Activated CD8-positive, alpha-beta T cell treated with anti-CD3 and anti-CD28 coated beads for 36 hours (primary cell): Measurements from ENCODE around the gene FBXL17. TPM values are rescaled to one million over a fixed set of nuclear protein-coding genes. Genes with fewer than 3 reads are reported as not detected.
A peak's percentile ranks its signal among the peaks of the same experiment; 100 is the strongest.

Experiments used
- ATAC-seq: fragments of 200-7000 bp; cut with Tn5 transposase; one replicate; pipeline ENCODE4 v1.10.0; 2021; ENCODE audit warnings: mild to moderate bottlenecking, moderate library complexity
- CTCF ChIA-PET: fragments of 350-600 bp; sonication (Branson Sonifier 250); formaldehyde crosslinking; loops from one replicate; lab custom pipeline; 2021; ENCODE audit warnings: antibody characterized with exemption; lab: Charles Lee
- POLR2A ChIA-PET: fragments of 350-600 bp; sonication (Branson Sonifier 250); formaldehyde crosslinking; loops from one replicate; lab custom pipeline; 2021; ENCODE audit warnings: antibody characterized with exemption; lab: Charles Lee
- DNase-seq: peaks from one replicate; pipeline ENCODE4 v3.0.0-alpha.2; 2020
- H3K27ac Mint-ChIP-seq: one replicate; pipeline ENCODE4 v1.8.0; 2021; ENCODE audit warnings: mild to moderate bottlenecking, mixed read lengths
- H3K27me3 Mint-ChIP-seq: one replicate; pipeline ENCODE4 v1.8.0; 2021; ENCODE audit warnings: mixed read lengths
- H3K36me3 Mint-ChIP-seq: one replicate; pipeline ENCODE4 v1.8.0; 2021; ENCODE audit warnings: low read depth, mixed read lengths
- H3K4me1 Mint-ChIP-seq: one replicate; pipeline ENCODE4 v1.8.0; 2021; ENCODE audit warnings: low read depth, mixed read lengths
- H3K4me3 Mint-ChIP-seq: one replicate; pipeline ENCODE4 v1.8.0; 2021; ENCODE audit warnings: mild to moderate bottlenecking, moderate library complexity, mixed read lengths
- H3K9me3 Mint-ChIP-seq: one replicate; pipeline ENCODE4 v1.8.0; 2021; ENCODE audit warnings: mixed read lengths
- CTCF ChIP-seq: fragments of 200-600 bp; IDR thresholded peaks from one replicate; pipeline ENCODE4 v1.8.0; 2022; ENCODE audit warnings: antibody characterized with exemption, mild to moderate bottlenecking
- intact Hi-C: fragments of 100-400 bp; cut with micrococcal nuclease; formaldehyde crosslinking; loops from one replicate; pipeline ENCODE4 v1.10.0; 2022
- total RNA-seq, 2 experiments: library from RNA; stranded (reverse); gene quantifications; one replicate each; pipeline ENCODE4 v1.2.3, GENCODE V29; 2021

FBXL17 gene
- total RNA-seq, 2 experiments from 2014 or later = 3.0 to 5.3 TPM

DNA sequence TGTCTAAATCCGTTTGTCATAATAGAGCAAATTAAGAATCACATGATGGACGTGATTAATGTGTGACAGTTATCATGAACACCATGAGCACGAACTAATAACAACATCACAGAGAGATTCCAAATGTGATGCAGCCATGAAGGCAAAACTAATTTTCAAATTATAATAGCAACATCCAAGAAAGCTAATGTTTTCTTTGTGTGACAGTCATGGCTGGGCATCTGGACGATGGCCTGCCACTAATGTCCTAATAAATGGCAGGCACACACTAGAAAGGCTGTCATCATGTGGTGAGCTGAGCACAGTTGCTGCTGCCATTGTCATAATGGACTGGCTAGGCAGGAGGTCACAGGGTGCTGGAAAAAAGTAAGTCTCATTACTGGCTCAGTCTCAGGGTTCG lies 431.1 kb downstream of the FBXL17 start:
- no peaks in the 10 kb centered on the region for H3K36me3 Mint-ChIP-seq
- DNase-seq (no peak), ATAC-seq (no peak)
- no peak overlapping the region for H3K27ac Mint-ChIP-seq
- no peak overlapping the region for H3K4me3 Mint-ChIP-seq
- POLR2A ChIA-PET = interaction anchor here (0.9 kb wide), 1 partner anchor 29 kb away, joined by 3 read pairs; no protein-coding TSS in a partner anchor
- no peak for TF ChIP-seq CTCF
- intact Hi-C loops = no loop called here
- CTCF ChIA-PET = interaction anchor here (1.3 kb wide), 1 partner anchor 32 kb away, joined by 3 read pairs; no protein-coding TSS in a partner anchor
- H3K27me3 Mint-ChIP-seq = no peaks in the 10 kb centered on the region
- H3K9me3 Mint-ChIP-seq = no peaks in the 10 kb centered on the region
- H3K4me1 Mint-ChIP-seq = peaks cover 21% of the 10 kb centered on the region

GRCh38 chr5:107949688-107950341 lies 432.1 kb downstream of the FBXL17 start:
- no peaks in the 10 kb centered on the region for H3K9me3 Mint-ChIP-seq
- H3K4me3 Mint-ChIP-seq = peak overlapping the region; percentile 26
- peaks cover 2% of the 10 kb centered on the region for H3K36me3 Mint-ChIP-seq
- ChIA-PET CTCF (no interaction called here), POLR2A (no interaction called here)
- DNase-seq = no peak
- peak; percentile 47 for ATAC-seq
- H3K27me3 Mint-ChIP-seq = no peaks in the 10 kb centered on the region
- H3K4me1 Mint-ChIP-seq = peaks cover 20% of the 10 kb centered on the region
- TF ChIP-seq CTCF = no peak
- H3K27ac Mint-ChIP-seq = peak overlapping the region; percentile 71
- intact Hi-C loops = no loop called here

DNA sequence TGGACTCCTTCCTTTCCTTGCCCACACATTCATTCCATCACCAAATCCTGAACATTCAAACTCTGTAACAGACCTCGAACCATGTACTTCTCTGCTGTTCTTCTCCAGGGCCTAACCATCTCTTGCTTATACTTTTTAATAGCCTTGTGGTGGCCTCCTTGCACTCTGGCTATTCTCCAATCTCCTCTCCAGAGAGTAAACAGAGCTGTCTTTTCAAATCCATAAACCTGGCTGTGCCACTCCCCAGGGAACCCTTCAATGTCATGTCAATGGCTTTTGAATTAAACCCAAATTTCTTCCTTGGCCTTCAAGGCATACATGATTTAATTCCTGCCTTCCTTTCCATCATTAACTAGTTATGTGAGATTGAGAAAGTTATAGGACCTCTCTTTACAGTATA lies 433.5 kb downstream of the FBXL17 start:
- POLR2A ChIA-PET = no interaction called here
- Mint-ChIP-seq H3K27me3 (no peaks in the 10 kb centered on the region), H3K4me1 (peaks cover 17% of the 10 kb centered on the region), H3K4me3 (no peak overlapping the region), H3K9me3 (no peaks in the 10 kb centered on the region), H3K27ac (no peak overlapping the region), H3K36me3 (peaks cover 2% of the 10 kb centered on the region)
- ATAC-seq (no peak), DNase-seq (no peak)
- CTCF ChIA-PET = no interaction called here
- no peak for TF ChIP-seq CTCF
- intact Hi-C loops = no loop called here

- DNase-seq (no peak), ATAC-seq (no peak)
- Mint-ChIP-seq H3K4me1 (peaks cover 10% of the 10 kb centered on the region), H3K27me3 (no peaks in the 10 kb centered on the region), H3K4me3 (no peak overlapping the region), H3K36me3 (peaks cover 2% of the 10 kb centered on the region), H3K27ac (no peak overlapping the region), H3K9me3 (no peaks in the 10 kb centered on the region)
- ChIA-PET CTCF (no interaction called here), POLR2A (no interaction called here)
- intact Hi-C loops = no loop called here
- TF ChIP-seq CTCF = no peak
These were observed 436.8 kb downstream of the FBXL17 start for GRCh38 chr5:107945061-107945460.

- Mint-ChIP-seq H3K27me3 (no peaks in the 10 kb centered on the region), H3K36me3 (peaks cover 2% of the 10 kb centered on the region), H3K9me3 (no peaks in the 10 kb centered on the region), H3K4me3 (no peak overlapping the region), H3K27ac (no peak overlapping the region), H3K4me1 (no peaks in the 10 kb centered on the region)
- ATAC-seq (no peak), DNase-seq (no peak)
- ChIA-PET CTCF (no interaction called here), POLR2A (no interaction called here)
- intact Hi-C loops = no loop called here
- no peak for TF ChIP-seq CTCF
These were observed 438.0 kb downstream of the FBXL17 start for GRCh38 chr5:107943923-107944322.
